Right cardiac atrium (tissue), 5 donors: ENCODE measurements around the gene EFCAB8. TPM values are rescaled to one million over a fixed set of nuclear protein-coding genes. Genes with fewer than 3 reads are reported as not detected.

Experiments
- ATAC-seq, 2 donors: fragments of 200-7000 bp; cut with Tn5 transposase; one replicate each; pipeline versions ENCODE4 v1.8.0 to v1.9.1; 2020; ENCODE audit warnings: moderate library complexity in 2 of 2, mild to moderate bottlenecking in 1 of 2
- DNase-seq, 3 donors: peaks; one replicate each; pipeline ENCODE4 v3.0.0-alpha.2; 2020
- H3K27ac ChIP-seq: one replicate; pipeline ENCODE4 v1.5.1; 2013; ENCODE audit warnings: mild to moderate bottlenecking, low read length, control low read depth, moderate library complexity
- H3K27me3 ChIP-seq: one replicate; pipeline ENCODE4 v1.6.1; 2013; ENCODE audit not compliant: control insufficient read depth, insufficient read depth
- H3K4me1 ChIP-seq: one replicate; pipeline ENCODE4 v1.6.1; 2013; ENCODE audit warnings: low read length; ENCODE audit not compliant: control insufficient read depth, insufficient read depth
- H3K4me3 ChIP-seq: one replicate; pipeline ENCODE4 v1.5.1; 2013; ENCODE audit warnings: low read length, control low read depth
- H3K9me3 ChIP-seq: one replicate; pipeline ENCODE4 v1.6.1; 2013; ENCODE audit warnings: low read length; ENCODE audit not compliant: control insufficient read depth
- WGBS: extraction: QIAGEN DNeasy Blood & Tissue Kit; methylation state at CpG from one replicate; pipeline ENCODE4 v1.1.7; 2013; 5-methylcytosine and 5-hydroxymethylcytosine counted together
- intact Hi-C, 4 donors: fragments of 100-400 bp; cut with DNase I; formaldehyde crosslinking; loops; one replicate each; pipeline versions ENCODE4 v1.11.0 to v1.14.0; 2022 to 2023
- polyA plus RNA-seq: library from polyadenylated mRNA; stranded (reverse); fragments of 200-250 nt; gene quantifications from one replicate; pipeline ENCODE4 v1.2.3, GENCODE V29; 2013
- total RNA-seq, 4 donors: library from RNA; stranded (reverse); fragmentation: NEBNext Ultra II Directional; extraction: Animal tissue kit (Norgen Biotek cat#: 25700); gene quantifications; one replicate each; pipeline ENCODE4 v1.2.1, GENCODE V29; 2021
- donor health status: healthy with polysubstance abuse.
- donor health status: DM: no; HTN: yes; CAD: no.
- donor health status: DM: no; HTN: no; CAD: no.
- donor health status: DM: no; HTN: yes; CAD: no; lungs with severe emphysema.
- donor health status: DM: yes; HTN: yes; CAD: no.

The EFCAB8 gene
- total and polyA plus RNA-seq, 5 donors: 0.20 to 0.64 TPM; not detected in 3

DNA sequence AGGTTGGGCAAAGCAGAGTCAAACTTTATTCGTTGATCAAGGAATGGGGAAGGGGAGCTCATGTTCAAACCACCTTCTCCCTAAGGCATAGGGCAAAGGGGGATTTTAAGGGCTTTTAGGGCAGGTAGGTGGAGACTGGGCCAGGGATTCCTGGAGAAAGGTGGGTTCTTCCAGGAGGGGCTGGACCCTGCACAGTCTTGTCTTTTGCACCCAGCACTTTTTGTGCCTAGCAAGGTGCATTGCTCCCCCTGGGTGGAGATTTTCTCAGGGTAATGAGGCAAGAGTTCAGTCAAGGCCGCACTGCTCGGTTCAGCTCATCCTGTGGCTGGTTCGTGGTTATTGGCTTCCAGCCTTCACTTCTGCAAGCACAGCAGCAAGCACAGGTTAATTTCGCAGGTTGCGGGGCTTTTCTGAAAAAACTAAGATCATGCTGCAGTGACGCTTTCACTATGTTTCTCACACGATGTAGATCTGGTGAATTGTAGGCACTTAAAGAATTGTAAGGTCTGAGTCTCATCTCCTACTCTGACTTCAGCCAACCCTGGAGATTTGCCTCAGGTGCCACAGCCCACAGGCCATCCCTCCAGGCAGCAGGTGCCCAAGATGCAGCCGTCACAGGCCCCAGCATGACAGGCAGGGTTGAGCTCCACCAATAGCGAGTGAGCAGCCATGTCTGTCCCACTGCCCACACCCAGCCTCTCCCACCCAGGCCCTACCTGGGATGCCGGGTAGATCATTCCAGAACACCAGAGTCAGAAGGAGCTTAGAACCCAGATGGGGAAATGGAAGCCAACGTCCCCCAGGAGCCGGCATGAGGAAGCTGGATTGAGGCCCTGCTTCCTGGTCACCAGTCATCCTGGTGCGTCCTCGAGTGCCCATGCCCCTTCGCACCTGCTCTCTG lies 108.4 kb downstream of the EFCAB8 start:
- WGBS: 75% methylated on average over 16 of the region's 16 CpGs
- intact Hi-C loops: no loop called here

DNA sequence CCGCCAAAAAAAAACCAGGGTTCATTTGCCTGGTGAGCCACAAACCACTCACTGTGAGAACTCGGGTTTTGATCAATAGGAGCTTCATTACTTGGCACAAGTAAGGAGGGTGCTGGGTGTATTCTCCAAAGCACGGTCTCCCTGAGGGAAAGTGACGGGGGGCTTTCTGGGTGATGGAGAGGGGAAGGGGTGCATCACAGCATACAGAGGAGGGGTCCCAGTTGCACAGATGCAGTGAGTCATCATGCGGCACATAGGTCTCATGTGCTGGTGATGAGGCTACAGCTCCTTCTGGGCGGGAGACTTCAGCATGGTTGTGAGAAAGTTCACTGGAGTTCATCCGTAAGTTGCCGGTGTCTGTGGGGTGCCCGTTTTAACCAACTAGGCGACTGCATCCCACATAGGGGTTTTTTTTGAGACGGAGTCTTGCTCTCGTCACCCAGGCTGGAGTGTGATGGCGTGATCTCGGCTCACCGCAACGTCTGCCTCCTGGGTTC lies 109.3 kb downstream of the EFCAB8 start:
- Histone ChIP-seq H3K27me3 (no peaks in the 10 kb centered on the region), H3K27ac (no peak overlapping the region), H3K9me3 (no peaks in the 10 kb centered on the region), H3K4me3 (no peak overlapping the region), H3K4me1 (peaks cover 5% of the 10 kb centered on the region)
- DNase-seq: no peak
- WGBS: 87% methylated on average over 16 of the region's 16 CpGs
- no peak for ATAC-seq
- intact Hi-C loops: no loop called here

More for the DNA sequence above, 108.4 kb downstream of the EFCAB8 start:
- Histone ChIP-seq H3K27me3 (no peaks in the 10 kb centered on the region), H3K9me3 (no peaks in the 10 kb centered on the region), H3K4me3 (no peak overlapping the region), H3K4me1 (peaks cover 5% of the 10 kb centered on the region), H3K27ac (no peak overlapping the region)
- DNase-seq (no peak), ATAC-seq (no peak)

DNA sequence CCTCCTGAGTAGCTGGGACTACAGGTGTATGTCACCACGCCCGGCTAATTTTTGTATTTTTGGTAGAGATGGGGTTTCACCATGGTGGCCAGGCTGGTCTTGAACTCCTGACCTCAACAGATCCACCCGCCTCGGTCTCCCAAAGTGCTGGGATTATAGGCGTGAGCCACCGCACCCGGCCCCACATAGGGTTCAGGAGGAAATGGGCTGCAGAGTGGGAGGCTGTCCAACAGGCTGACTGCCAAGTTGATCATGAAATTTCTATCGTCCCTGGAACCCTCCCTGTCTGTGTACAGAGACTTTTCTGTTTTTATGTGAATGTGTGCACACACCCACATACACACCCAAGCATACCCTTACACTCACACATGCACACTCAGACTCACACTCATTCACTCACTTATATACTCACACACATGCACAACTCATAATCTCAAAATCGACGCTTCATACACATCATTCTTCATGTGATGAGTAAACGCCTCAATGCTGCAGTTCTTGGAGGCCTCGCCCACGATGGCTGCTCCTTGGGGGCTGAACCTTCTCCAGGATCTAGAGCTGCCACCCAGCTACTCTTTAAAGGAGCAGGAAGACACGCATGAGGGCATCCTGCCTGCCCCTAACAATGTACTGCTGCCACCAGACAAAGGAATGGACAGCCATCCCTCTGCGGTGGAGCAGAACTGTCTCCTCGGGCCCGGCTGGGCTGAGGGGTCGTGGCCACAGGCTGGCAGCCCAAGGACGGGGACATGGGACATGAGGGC lies 109.9 kb downstream of the EFCAB8 start:
- Histone ChIP-seq H3K27me3 (no peaks in the 10 kb centered on the region), H3K27ac (no peak overlapping the region), H3K4me3 (no peak overlapping the region), H3K9me3 (no peaks in the 10 kb centered on the region), H3K4me1 (peaks cover 5% of the 10 kb centered on the region)
- DNase-seq (no peak), ATAC-seq (no peak)
- 54% methylated on average over 19 of the region's 19 CpGs for WGBS
- intact Hi-C loops: no loop called here

DNA sequence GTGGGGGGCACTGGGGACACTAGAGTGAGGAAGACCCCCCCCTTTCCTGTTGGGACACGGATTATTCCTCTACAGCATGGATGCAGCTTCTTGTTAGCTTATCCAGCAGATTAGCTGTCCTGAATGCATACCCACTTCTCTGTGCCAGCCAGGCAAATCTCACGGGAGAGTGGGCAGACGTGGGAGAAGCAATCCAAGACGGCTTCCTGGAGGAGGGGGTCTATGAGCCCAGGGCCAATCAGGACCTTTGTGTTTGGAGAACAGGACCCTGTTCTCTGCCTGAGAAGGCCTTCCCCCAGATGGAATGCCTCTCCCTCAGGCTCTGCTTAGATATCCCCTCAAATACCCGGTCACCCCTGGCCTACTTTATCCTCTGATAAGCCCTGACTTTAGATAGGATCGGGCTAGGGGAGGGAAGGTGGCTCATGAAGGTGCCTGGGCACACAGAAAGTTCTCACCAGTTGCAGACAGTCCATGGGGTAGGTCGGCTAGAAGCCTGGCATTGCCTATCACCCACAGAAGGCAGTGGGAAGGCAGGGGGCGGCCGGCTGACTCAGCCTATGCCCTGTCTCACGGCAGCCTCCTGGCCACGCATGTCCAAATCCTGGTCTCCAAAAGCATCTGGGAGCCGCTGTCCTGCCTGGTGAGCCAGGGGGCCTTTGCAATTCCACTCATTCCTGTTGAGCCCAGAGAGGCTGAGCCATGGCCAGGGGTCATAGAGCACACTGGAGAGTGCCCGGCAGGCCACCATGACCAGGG lies 110.8 kb downstream of the EFCAB8 start:
- intact Hi-C loops: no loop called here
- DNase-seq (no peak), ATAC-seq (no peak)
- Histone ChIP-seq H3K4me1 (peaks cover 5% of the 10 kb centered on the region), H3K27ac (no peak overlapping the region), H3K4me3 (no peak overlapping the region), H3K27me3 (no peaks in the 10 kb centered on the region), H3K9me3 (no peaks in the 10 kb centered on the region)
- WGBS: 72% methylated on average over 13 of the region's 13 CpGs

DNA sequence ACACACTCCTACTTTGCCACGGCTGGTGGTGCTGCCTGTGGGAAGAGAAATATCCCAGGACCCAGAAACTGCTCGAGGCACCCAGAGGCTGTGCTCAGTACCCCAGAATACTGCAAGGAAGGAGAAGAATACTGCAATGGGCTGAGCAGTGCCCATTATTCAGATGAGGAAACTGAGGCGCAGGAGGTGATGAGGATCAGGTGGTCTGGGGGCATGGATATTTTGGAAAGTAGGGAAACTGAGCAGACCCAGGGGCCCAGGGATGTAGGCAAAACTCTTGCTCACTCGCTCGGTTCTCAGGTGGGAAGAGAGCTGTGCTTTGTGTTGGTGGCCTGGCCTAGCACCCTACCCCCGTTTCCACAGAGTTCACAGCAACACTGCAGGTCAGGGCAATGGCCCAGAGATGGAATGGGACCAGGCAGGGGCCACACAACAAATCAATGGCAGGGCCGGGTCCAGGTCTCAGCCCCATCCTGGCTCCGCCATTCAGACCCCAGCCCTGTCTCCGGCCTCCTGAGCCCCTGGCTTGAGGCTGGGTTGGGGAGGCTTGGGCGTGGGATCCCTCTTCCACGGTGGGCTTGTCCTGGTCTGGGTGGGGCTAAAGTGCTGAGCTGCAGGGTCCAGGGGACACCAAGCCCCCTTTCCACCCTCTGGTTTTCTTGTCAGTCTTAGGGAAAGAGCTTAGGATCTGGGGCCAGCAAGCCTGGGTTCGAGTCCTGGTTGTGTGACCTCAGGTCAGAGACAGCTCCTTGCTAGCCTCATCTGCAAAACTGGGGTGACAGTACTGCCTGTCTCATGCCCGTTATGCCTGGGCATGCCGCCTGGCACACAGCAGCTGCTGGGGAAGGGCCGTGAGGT lies 111.6 kb downstream of the EFCAB8 start:
- DNase-seq (no peak), ATAC-seq (no peak)
- Histone ChIP-seq H3K4me3 (no peak overlapping the region), H3K4me1 (peaks cover 5% of the 10 kb centered on the region), H3K27me3 (no peaks in the 10 kb centered on the region), H3K9me3 (no peaks in the 10 kb centered on the region), H3K27ac (no peak overlapping the region)
- 94% methylated on average over 15 of the region's 15 CpGs for WGBS
- intact Hi-C loops: no loop called here

DNA sequence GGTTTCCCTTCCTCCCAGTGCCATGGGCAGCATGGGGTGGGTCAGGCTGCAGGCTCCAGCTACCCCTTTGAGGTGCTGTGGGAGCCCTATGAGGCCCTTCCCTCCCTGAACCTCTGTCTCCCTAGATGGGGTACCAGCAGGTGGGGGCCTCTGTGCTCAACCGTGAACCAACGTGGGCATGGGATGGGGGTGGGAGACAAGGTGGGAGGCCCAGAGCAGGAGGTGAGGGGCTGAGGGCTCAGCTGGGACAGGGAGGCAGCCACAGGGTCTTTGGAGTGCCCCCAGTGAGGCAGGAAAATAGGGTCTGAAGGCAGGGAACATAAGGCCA lies 112.2 kb downstream of the EFCAB8 start:
- DNase-seq (no peak), ATAC-seq (no peak)
- intact Hi-C loops: no loop called here
- Histone ChIP-seq H3K4me1 (peaks cover 5% of the 10 kb centered on the region), H3K27ac (peak overlapping the region; percentile 37), H3K4me3 (no peak overlapping the region), H3K27me3 (no peaks in the 10 kb centered on the region), H3K9me3 (no peaks in the 10 kb centered on the region)
- 92% methylated on average over 2 of the region's 2 CpGs for WGBS

DNA sequence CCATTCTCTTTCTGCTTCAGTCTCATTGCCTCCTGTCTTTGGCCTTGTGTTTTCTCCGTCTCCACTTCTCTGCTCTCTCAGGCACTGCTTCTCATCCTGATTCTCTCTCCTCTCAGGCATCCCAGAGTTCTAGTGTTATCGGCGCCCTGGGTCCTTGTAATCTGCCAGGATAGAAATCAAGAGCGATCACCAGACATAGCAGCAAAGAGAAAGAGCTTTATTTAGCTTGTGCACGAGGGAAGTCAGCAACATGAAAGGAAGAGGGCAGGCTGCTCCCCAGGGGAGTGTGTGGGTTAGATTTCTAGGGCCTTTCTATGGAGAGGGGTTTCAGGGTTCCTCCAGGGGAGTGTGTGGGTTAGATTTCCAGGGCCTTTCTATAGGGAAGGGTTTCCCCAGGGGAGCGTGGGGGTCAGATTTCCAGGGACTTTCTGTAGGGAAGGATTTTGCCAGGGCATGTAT lies 113.0 kb downstream of the EFCAB8 start:
- Histone ChIP-seq H3K4me1 (peaks cover 5% of the 10 kb centered on the region), H3K9me3 (no peaks in the 10 kb centered on the region), H3K27ac (peak overlapping the region; percentile 62), H3K4me3 (no peak overlapping the region), H3K27me3 (no peaks in the 10 kb centered on the region)
- intact Hi-C loops: no loop called here
- ATAC-seq (peak in 1 of 2 donors; percentile 10), DNase-seq (no peak)
- 35% methylated on average over 6 of the region's 6 CpGs for WGBS

DNA sequence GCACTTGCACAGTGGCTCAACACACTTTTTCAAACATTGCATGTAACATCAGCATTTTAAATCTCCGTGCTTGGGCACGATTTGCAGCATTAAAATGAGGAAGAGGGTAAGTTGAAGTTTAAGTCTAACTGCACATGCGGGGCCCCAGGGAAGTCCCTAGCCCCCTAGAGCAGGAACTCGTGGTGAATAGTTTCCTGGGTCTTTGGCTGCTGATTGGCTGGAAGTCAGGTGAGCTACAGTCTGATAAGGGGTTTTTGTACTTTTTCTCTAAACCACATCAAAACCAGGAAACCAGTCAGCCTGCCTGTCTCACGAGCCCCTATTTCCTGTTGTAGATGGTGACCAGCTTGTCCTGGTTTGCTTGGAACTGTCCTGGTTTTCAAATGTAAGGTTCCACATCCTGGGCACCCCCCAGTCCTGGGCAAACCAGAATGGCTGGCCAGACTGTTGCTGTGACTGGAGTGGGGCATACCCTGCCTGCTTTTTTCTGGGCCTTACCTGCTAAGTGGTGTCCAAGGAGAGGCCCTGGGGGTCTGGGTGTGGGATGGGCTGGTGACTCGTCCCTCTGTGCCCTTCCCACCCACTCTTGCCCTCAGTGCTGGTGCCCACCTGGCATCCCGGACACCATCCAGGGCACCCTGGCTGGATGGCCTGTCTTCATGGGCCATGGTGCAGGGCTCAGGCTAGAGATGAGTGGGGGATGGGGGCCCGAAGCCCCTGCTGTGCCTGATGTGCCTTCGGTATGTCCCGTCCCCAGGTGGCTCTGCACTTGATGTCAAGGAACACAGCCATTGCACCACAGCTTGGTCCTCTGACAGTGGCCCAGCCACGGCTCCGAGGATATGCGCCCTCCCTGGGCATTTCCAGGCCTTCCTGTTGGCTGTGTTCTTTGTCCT lies 113.7 kb downstream of the EFCAB8 start:
- peak overlapping the region; percentile 62 for H3K27ac ChIP-seq
- DNase-seq: no peak
- peaks cover 5% of the 10 kb centered on the region for H3K4me1 ChIP-seq
- no peaks in the 10 kb centered on the region for H3K27me3 ChIP-seq
- no peaks in the 10 kb centered on the region for H3K9me3 ChIP-seq
- H3K4me3 ChIP-seq: no peak overlapping the region
- ATAC-seq: no peak
- intact Hi-C loops: no loop called here
- 76% methylated on average over 13 of the region's 13 CpGs for WGBS

DNA sequence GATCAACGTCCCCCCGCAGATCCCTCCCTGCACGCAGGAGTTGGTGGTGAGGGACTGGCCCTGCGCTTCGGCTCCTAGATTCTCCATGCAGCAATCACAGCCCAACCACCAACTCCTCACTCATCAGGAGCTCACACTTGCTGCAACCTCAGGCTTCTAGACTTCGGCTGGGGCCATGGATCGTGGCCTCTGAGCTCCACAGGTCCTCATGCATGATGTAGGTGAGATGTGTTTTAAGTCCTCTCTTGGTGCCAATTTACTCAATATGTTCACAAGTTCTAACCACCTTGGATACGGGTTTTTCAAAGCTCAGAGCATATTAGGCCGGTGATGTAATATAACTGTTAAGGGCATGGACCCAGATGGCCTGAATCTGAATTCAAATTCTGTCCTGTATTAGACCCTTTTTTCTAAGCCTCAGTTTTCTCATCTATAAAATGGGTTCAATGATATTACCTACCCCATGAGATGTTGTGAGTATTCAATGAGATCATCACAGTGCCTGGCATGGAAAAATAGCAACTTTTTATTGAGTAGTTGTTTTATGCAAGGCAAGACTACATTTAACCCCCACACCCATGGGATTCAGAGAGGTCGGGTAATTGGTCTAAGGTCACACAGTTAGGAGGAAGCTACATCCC lies 114.5 kb downstream of the EFCAB8 start:
- Histone ChIP-seq H3K9me3 (no peaks in the 10 kb centered on the region), H3K27me3 (no peaks in the 10 kb centered on the region), H3K4me1 (peaks cover 5% of the 10 kb centered on the region), H3K4me3 (no peak overlapping the region), H3K27ac (no peak overlapping the region)
- no peak for DNase-seq
- 87% methylated on average over 10 of the region's 10 CpGs for WGBS
- intact Hi-C loops: no loop called here
- ATAC-seq: no peak
